Measurements from ENCODE around the gene SLAMF9. TPM values are rescaled to one million over a fixed set of nuclear protein-coding genes. Genes with fewer than 3 reads are reported as not detected.

Gene SLAMF9
- total RNA-seq, 1 donor from 2014 or later, result 0.43 TPM

GRCh38 chr1:159961636-159962035, 7.6 kb upstream of the SLAMF9 start:
- Mint-ChIP-seq H3K27me3 (ENCODE audit: low read depth, unreplicated experiment) (peaks cover 10% of the 10 kb centered on the region), H3K4me3 (ENCODE audit: unreplicated experiment) (no peak overlapping the region), H3K27ac (ENCODE audit: unreplicated experiment) (no peak overlapping the region), H3K4me1 (ENCODE audit: low read depth, unreplicated experiment) (peaks cover 6% of the 10 kb centered on the region), H3K9me3 (ENCODE audit: unreplicated experiment) (peaks cover 4% of the 10 kb centered on the region), H3K36me3 (ENCODE audit: low read depth, unreplicated experiment) (no peaks in the 10 kb centered on the region)
- peaks cover 3% of the 10 kb centered on the region for H3K27me3 ChIP-seq (ENCODE audit: insufficient read depth, low read length)
- no peaks in the 10 kb centered on the region for H3K36me3 ChIP-seq (ENCODE audit: insufficient read depth, low read length)
- H2AFZ ChIP-seq (ENCODE audit: low read depth, low read length), result no peak overlapping the region
- no peaks in the 10 kb centered on the region for H3K79me2 ChIP-seq (ENCODE audit: insufficient read depth, low read length)
- no peak overlapping the region for H3K9ac ChIP-seq (ENCODE audit: low read length)
- DNase-seq (ENCODE audit: low read depth) (no peak), FAIRE-seq (no peak)
- no peak overlapping the region for H3K4me2 ChIP-seq (ENCODE audit: low read length)
- no peak overlapping the region for H3K27ac ChIP-seq (ENCODE audit: low read depth, low read length)
- no peaks in the 10 kb centered on the region for H3K9me3 ChIP-seq (ENCODE audit: insufficient read depth, low read depth, low read length)
- no peak overlapping the region for H3K4me3 ChIP-seq (ENCODE audit: insufficient read depth, low read depth, low read length)
- TF ChIP-seq CTCF (IDR thresholded peaks at IDR 0.05; ENCODE audit: insufficient read depth, low read depth, low read length), result no peak
- no peak for TF ChIP-seq EZH2 (IDR thresholded peaks at IDR 0.05; ENCODE audit: insufficient read depth, low read length)
- H3K4me1 ChIP-seq (ENCODE audit: insufficient read depth, low read length), result no peaks in the 10 kb centered on the region
- no peaks in the 10 kb centered on the region for H4K20me1 ChIP-seq (ENCODE audit: insufficient read depth, low read length)

GRCh38 chr1:159960721-159961381, 6.8 kb upstream of the SLAMF9 start:
- Mint-ChIP-seq H3K27me3 (ENCODE audit: low read depth, unreplicated experiment) (peaks cover 10% of the 10 kb centered on the region), H3K36me3 (ENCODE audit: low read depth, unreplicated experiment) (no peaks in the 10 kb centered on the region), H3K4me3 (ENCODE audit: unreplicated experiment) (no peak overlapping the region), H3K27ac (ENCODE audit: unreplicated experiment) (no peak overlapping the region), H3K9me3 (ENCODE audit: unreplicated experiment) (peaks cover 4% of the 10 kb centered on the region), H3K4me1 (ENCODE audit: low read depth, unreplicated experiment) (peaks cover 6% of the 10 kb centered on the region)
- Histone ChIP-seq H2AFZ (ENCODE audit: low read depth, low read length) (no peak overlapping the region), H3K27me3 (ENCODE audit: insufficient read depth, low read length) (peaks cover 3% of the 10 kb centered on the region), H3K27ac (ENCODE audit: low read depth, low read length) (no peak overlapping the region), H3K4me3 (ENCODE audit: insufficient read depth, low read depth, low read length) (no peak overlapping the region), H3K4me2 (ENCODE audit: low read length) (no peak overlapping the region), H3K79me2 (ENCODE audit: insufficient read depth, low read length) (no peaks in the 10 kb centered on the region), H3K9ac (ENCODE audit: low read length) (no peak overlapping the region), H4K20me1 (ENCODE audit: insufficient read depth, low read length) (no peaks in the 10 kb centered on the region), H3K9me3 (ENCODE audit: insufficient read depth, low read depth, low read length) (no peaks in the 10 kb centered on the region), H3K36me3 (ENCODE audit: insufficient read depth, low read length) (no peaks in the 10 kb centered on the region), H3K4me1 (ENCODE audit: insufficient read depth, low read length) (no peaks in the 10 kb centered on the region)
- no peak for TF ChIP-seq EZH2 (IDR thresholded peaks at IDR 0.05; ENCODE audit: insufficient read depth, low read length)
- TF ChIP-seq CTCF (IDR thresholded peaks at IDR 0.05; ENCODE audit: insufficient read depth, low read depth, low read length), result no peak
- DNase-seq (ENCODE audit: low read depth), result peak; percentile 86
- FAIRE-seq, result peak; percentile 17

GRCh38 chr1:159959451-159959850, 5.4 kb upstream of the SLAMF9 start:
- Histone ChIP-seq H2AFZ (ENCODE audit: low read depth, low read length) (no peak overlapping the region), H3K27me3 (ENCODE audit: insufficient read depth, low read length) (peaks cover 3% of the 10 kb centered on the region), H3K4me1 (ENCODE audit: insufficient read depth, low read length) (no peaks in the 10 kb centered on the region), H4K20me1 (ENCODE audit: insufficient read depth, low read length) (no peaks in the 10 kb centered on the region), H3K36me3 (ENCODE audit: insufficient read depth, low read length) (no peaks in the 10 kb centered on the region), H3K27ac (ENCODE audit: low read depth, low read length) (no peak overlapping the region), H3K9ac (ENCODE audit: low read length) (no peak overlapping the region), H3K4me2 (ENCODE audit: low read length) (no peak overlapping the region), H3K79me2 (ENCODE audit: insufficient read depth, low read length) (no peaks in the 10 kb centered on the region), H3K4me3 (ENCODE audit: insufficient read depth, low read depth, low read length) (no peak overlapping the region), H3K9me3 (ENCODE audit: insufficient read depth, low read depth, low read length) (no peaks in the 10 kb centered on the region)
- Mint-ChIP-seq H3K4me1 (ENCODE audit: low read depth, unreplicated experiment) (peaks cover 6% of the 10 kb centered on the region), H3K9me3 (ENCODE audit: unreplicated experiment) (no peaks in the 10 kb centered on the region), H3K27me3 (ENCODE audit: low read depth, unreplicated experiment) (peaks cover 7% of the 10 kb centered on the region), H3K36me3 (ENCODE audit: low read depth, unreplicated experiment) (no peaks in the 10 kb centered on the region), H3K27ac (ENCODE audit: unreplicated experiment) (no peak overlapping the region), H3K4me3 (ENCODE audit: unreplicated experiment) (no peak overlapping the region)
- TF ChIP-seq EZH2 (IDR thresholded peaks at IDR 0.05; ENCODE audit: insufficient read depth, low read length) (no peak), CTCF (IDR thresholded peaks at IDR 0.05; ENCODE audit: insufficient read depth, low read depth, low read length) (no peak)
- FAIRE-seq (no peak), DNase-seq (ENCODE audit: low read depth) (peak; percentile 3)

Data from astrocyte (in vitro differentiated cells and primary cell).